PFSK-1 (cell line): ENCODE results near the gene HTR4.

Source experiments
- POLR2AphosphoS5 ChIP-seq: IDR thresholded peaks from 2 replicates; pipeline ENCODE4 v1.6.1; 2012; ENCODE audit warnings: low read depth, mild to moderate bottlenecking, control low read depth, low read length, moderate library complexity
- SIN3A ChIP-seq: IDR thresholded peaks from 2 replicates; pipeline ENCODE4 v1.6.1; 2012; ENCODE audit warnings: mild to moderate bottlenecking, low read length, moderate library complexity, borderline replicate concordance; ENCODE audit not compliant: insufficient read depth

- TF ChIP-seq POLR2AphosphoS5 (no peak), SIN3A (no peak)
Measured at GRCh38 chr5:148633067-148633377, 21.3 kb downstream of the HTR4 start.
